ENCODE data around the gene RPS15. TPM values are rescaled to one million over a fixed set of nuclear protein-coding genes. Genes with fewer than 3 reads are reported as not detected.

Gene RPS15
- total RNA-seq, 2 donors from 2014 or later = 2,008 to 2,166 TPM

GRCh38 chr19:1483131-1483978 lies 45.2 kb downstream of the RPS15 start:
- DNase-seq = no peak
- TF ChIP-seq CTCF (IDR thresholded peaks at IDR 0.05) (no peak), POLR2A (IDR thresholded peaks at IDR 0.05) (no peak)
- intact Hi-C loops (cut with DNase I) = no loop called here
- H3K9me3 ChIP-seq = no peaks in the 10 kb centered on the region
- ATAC-seq = no peak
- H3K36me3 ChIP-seq (replicated peaks in 1 of 2; ENCODE audit: insufficient read depth in 1 of 2, low read depth in 2 of 2) = no peaks in the 10 kb centered on the region
- 90 to 100% methylated on average over 3 to 64 of the region's 77 CpGs for WGBS, 2 donors
- no peak overlapping the region for H3K4me3 ChIP-seq
- peaks cover 8% of the 10 kb centered on the region for H3K4me1 ChIP-seq
- no peaks in the 10 kb centered on the region for H3K27me3 ChIP-seq
- no peak overlapping the region for H3K27ac ChIP-seq

- no peak for DNase-seq
- Histone ChIP-seq H3K27me3 (no peaks in the 10 kb centered on the region), H3K27ac (no peak overlapping the region), H3K4me1 (peaks cover 5% of the 10 kb centered on the region), H3K36me3 (replicated peaks in 1 of 2; ENCODE audit: insufficient read depth in 1 of 2, low read depth in 2 of 2) (no peaks in the 10 kb centered on the region), H3K4me3 (no peak overlapping the region), H3K9me3 (no peaks in the 10 kb centered on the region)
- intact Hi-C loops (cut with DNase I) = no loop called here
- WGBS, 2 donors = 77 to 94% methylated on average over 3 to 21 of the region's 23 CpGs
- no peak for ATAC-seq
- TF ChIP-seq CTCF (IDR thresholded peaks at IDR 0.05) = no peak
- TF ChIP-seq POLR2A (IDR thresholded peaks at IDR 0.05) = no peak
These were observed 45.8 kb downstream of the RPS15 start for GRCh38 chr19:1483979-1484428.

- DNase-seq = no peak
- Histone ChIP-seq H3K36me3 (replicated peaks in 1 of 2; ENCODE audit: insufficient read depth in 1 of 2, low read depth in 2 of 2) (no peaks in the 10 kb centered on the region), H3K27ac (no peak overlapping the region), H3K9me3 (no peaks in the 10 kb centered on the region), H3K4me1 (peaks cover 19% of the 10 kb centered on the region), H3K27me3 (no peaks in the 10 kb centered on the region), H3K4me3 (no peak overlapping the region)
- WGBS, 2 donors = 96 to 99% methylated on average over 16 to 48 of the region's 56 CpGs
- no peak for TF ChIP-seq CTCF (IDR thresholded peaks at IDR 0.05)
- TF ChIP-seq POLR2A (IDR thresholded peaks at IDR 0.05) = no peak
- no peak for ATAC-seq
- intact Hi-C loops (cut with DNase I) = no loop called here
These were observed 48.8 kb downstream of the RPS15 start for GRCh38 chr19:1486720-1487575.

GRCh38 chr19:1487576-1488281 lies 49.5 kb downstream of the RPS15 start:
- intact Hi-C loops (cut with DNase I) = no loop called here
- WGBS, 2 donors = 84 to 100% methylated on average over 5 to 9 of the region's 40 CpGs
- TF ChIP-seq CTCF (IDR thresholded peaks at IDR 0.05) = no peak
- TF ChIP-seq POLR2A (IDR thresholded peaks at IDR 0.05) = no peak
- ATAC-seq (no peak), DNase-seq (peak in 1 of 4 donors; percentile 10)
- Histone ChIP-seq H3K9me3 (no peaks in the 10 kb centered on the region), H3K4me1 (peaks cover 27% of the 10 kb centered on the region), H3K4me3 (no peak overlapping the region), H3K27ac (no peak overlapping the region), H3K27me3 (no peaks in the 10 kb centered on the region), H3K36me3 (replicated peaks in 1 of 2; ENCODE audit: insufficient read depth in 1 of 2, low read depth in 2 of 2) (no peaks in the 10 kb centered on the region)

All from body of pancreas (tissue), 4 donors.